GM19239 (cell line): ENCODE measurements around the gene MAP4K3.

ENCODE experiments used
- DNase-seq: peaks from one replicate; pipeline ENCODE4 v3.0.0; 2011; ENCODE audit warnings: low spot score; ENCODE audit not compliant: insufficient read length
- FAIRE-seq: peaks from 2 replicates; lab custom pipeline; 2011; peaks lifted over from hg19 to GRCh38; lab: Jason Lieb, UNC

The MAP4K3 gene

DNA sequence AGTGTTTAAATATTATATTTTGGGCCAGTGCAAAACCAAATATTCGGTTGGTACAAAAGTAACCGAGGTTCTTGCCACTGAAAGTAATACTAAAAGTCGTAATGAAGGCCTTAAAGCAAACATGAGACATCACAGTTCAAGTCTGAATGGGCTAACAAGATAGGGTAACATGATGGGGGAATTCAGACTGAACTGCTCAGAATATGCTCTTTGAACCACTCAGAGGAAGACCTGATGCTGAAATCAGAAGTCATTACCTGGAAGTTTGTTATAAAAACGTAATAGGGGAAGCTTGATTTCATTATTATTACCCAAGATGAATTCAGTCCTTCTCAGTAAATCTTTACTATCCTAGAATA lies 219.9 kb downstream of the MAP4K3 start:
- DNase-seq (no peak), FAIRE-seq (no peak)

DNA sequence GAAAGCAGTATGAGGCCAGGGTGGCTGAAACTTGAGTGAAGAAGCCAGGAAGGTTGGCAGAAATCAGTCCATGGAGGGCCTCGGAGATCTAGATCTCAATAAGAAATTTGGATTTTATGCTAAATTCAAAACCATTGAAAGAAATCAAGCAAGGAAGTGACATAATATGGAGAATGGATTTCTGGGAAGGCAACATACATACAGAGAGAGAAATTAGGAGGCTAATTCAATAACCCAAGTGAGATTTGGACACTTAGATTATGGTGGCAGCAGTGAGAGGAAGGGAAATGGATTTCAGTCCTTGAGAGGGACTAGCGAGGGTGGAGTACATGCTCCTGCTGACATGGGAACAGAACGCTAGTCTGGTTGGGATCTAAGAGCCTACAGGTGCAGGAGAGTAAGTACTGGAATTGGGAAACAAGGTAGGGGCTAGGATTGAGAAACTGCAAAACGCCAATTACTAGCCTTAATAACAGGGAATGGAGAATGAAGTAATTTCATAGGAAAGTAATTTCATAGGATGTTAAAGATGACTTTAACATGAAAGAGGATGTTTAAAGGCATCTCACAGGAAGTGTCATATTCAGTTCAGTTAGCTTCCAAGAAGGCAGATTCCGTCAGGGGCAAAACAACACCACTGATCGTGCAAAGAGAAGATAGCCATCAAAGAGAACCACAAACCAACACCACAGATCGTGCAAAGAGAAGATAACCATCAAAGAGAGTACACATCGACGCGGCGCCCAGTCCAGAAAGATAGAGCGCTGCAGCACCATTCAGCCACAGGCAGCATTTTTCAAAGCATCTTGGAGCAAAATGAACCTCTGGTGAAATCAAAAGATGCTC lies 220.5 kb downstream of the MAP4K3 start:
- DNase-seq = no peak

DNA sequence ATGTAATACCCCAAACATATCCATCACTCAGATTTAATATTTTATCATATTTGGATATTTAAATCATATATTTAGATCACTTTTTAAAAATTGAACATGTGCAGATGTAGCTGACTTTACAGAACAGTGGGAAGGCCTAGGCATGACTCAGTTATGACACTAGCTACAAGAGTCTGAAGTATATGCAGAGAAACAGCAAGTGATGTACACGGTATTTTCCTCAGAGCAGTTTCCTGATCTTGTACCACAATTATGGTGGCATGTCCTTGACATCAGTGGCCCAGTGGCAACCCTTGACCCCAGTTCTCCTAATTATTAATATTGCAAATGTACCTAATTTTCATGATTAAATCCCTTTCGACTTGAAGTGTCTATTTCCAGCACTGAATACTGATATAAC lies 221.5 kb downstream of the MAP4K3 start:
- DNase-seq = no peak
- no peak for FAIRE-seq

More for the DNA sequence above, 220.5 kb downstream of the MAP4K3 start:
- FAIRE-seq = no peak

DNA sequence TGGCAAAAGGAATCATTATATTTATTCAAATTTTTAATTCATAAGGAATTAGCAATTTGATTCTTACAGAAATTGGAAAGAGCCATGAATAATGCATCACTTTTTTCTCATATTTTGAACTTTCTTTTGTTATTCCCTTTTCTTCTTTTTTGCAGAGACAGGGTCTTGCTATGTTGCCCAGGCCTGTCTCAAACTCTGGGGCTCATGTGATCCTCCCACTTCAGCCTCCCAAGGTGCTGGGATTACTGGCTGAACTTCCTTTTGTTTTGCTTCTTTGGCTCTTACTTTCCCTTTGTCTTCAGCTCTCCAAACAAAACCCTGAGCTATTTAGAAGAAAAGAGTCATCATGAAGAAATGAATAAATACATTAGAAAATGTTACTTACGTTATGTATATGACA lies 224.1 kb downstream of the MAP4K3 start:
- no peak for FAIRE-seq

DNA sequence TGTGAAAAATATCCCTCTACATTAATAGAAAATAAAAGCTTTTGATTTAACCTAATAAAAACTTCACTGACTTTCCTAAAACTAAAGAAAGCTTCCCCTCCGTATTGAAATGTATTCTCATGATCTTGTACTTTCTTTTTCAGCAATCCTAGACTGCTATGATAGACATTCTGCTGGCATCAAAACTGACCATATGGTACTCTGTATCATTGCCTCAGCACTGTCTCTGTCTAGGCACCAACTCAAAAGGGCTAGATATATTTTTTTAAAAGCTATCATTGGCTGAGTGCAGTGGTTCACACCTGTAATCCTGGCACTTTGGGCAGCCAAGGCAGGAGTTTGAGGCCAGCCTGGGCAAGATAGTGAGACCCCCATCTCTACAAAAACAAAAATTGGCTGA lies 226.2 kb downstream of the MAP4K3 start:
- no peak for DNase-seq
- FAIRE-seq = no peak

More for the DNA sequence above, 224.1 kb downstream of the MAP4K3 start:
- DNase-seq = no peak

DNA sequence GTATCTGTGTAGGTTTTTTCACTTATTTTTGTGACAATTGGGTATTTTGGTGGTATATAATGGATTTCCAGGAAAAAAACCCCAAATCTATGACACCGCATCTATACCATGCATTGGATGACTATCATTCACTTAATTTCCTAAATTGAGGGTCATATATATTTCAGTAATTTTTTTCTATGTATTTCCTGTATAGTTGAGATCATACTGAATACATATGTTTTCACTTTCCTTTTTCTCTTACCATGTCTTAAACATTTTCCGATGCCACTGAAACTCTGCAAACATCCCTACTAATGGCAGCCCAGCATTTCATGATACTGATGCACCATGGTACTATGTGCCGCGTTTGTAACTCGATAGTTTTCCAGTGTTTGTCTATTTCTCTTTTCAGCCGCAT lies 233.7 kb downstream of the MAP4K3 start:
- no peak for FAIRE-seq
- no peak for DNase-seq

DNA sequence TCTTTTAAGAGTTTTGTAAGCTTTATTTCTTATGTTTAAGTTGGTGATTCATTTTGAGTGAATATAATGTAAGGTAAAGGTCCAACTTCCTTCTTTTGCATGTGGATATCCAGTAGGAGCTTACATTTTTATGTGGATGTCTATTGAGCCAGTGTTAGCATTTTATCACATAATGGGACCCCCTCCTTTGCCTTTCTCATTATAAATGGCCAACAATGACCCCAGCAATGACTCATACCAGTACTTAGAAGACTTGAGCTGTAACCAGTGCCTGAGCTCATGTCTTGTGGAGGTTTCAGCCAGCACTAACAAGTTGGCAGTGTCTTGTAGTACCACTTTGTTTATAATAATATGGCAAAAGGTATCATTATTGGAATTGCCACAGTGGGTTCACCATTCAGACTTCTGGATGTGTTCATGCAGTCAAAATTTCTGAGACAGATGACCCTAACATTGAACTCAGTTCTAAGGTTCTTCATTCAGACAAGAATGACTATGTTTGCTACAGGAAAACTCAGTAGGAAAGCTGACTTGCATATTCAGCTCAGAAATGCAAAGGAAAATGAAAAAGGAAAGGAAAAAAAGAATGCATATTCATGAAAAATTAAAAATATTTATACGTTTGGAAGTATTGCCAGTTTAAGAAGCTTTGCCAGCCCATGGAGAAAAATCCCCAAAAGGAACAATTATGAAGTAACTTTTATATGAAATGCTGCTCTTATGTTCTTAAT lies 234.3 kb downstream of the MAP4K3 start:
- DNase-seq = no peak
- no peak for FAIRE-seq
